Measurements from ENCODE around the gene ADAMTSL3.

Gene ADAMTSL3

GRCh38 chr15:83784975-83785374, 131.1 kb downstream of the ADAMTSL3 start:
- no peaks in the 10 kb centered on the region for H3K4me1 ChIP-seq (ENCODE audit: insufficient read depth, low read length, poor library complexity, severe bottlenecking)
- H4K20me1 ChIP-seq (ENCODE audit: insufficient read depth, low read length, poor library complexity, severe bottlenecking): no peaks in the 10 kb centered on the region
- no peaks in the 10 kb centered on the region for H3K9me2 ChIP-seq (replicated peaks; ENCODE audit: low read depth, low read length)
- no peaks in the 10 kb centered on the region for H3K27me3 ChIP-seq (ENCODE audit: insufficient read depth, low read length, poor library complexity, severe bottlenecking)
- H3K36me3 ChIP-seq (ENCODE audit: insufficient read depth, low read length): no peaks in the 10 kb centered on the region
- no peak overlapping the region for H3K4me3 ChIP-seq (ENCODE audit: low read length, poor library complexity, severe bottlenecking)
- no peaks in the 10 kb centered on the region for H3F3A ChIP-seq (ENCODE audit: low read depth)
- TF ChIP-seq CTCF (conservative IDR thresholded peaks at IDR 0.05; ENCODE audit: low read length) (no peak), EZH2phosphoT487 (IDR thresholded peaks at IDR 0.05; ENCODE audit: borderline replicate concordance) (no peak)
- no peak overlapping the region for H2AFZ ChIP-seq (ENCODE audit: low read length)
- H3K79me2 ChIP-seq (ENCODE audit: insufficient read depth, low read length): no peaks in the 10 kb centered on the region
- H3K4me2 ChIP-seq (ENCODE audit: low read depth, low read length, poor library complexity, severe bottlenecking): no peak overlapping the region
- no peaks in the 10 kb centered on the region for H3K9me3 ChIP-seq (ENCODE audit: insufficient read depth, low read depth, low read length)
- no peak overlapping the region for H3K9ac ChIP-seq (ENCODE audit: low read depth, low read length, poor library complexity, severe bottlenecking)

- H2AFZ ChIP-seq (ENCODE audit: low read length): no peak overlapping the region
- H3K4me1 ChIP-seq (ENCODE audit: insufficient read depth, low read length, poor library complexity, severe bottlenecking): no peaks in the 10 kb centered on the region
- no peak overlapping the region for H3K4me2 ChIP-seq (ENCODE audit: low read depth, low read length, poor library complexity, severe bottlenecking)
Measured at GRCh38 chr15:83786336-83786735, 132.4 kb downstream of the ADAMTSL3 start.

GRCh38 chr15:83793069-83793468, 139.1 kb downstream of the ADAMTSL3 start:
- Histone ChIP-seq H3K4me1 (ENCODE audit: insufficient read depth, low read length, poor library complexity, severe bottlenecking) (no peaks in the 10 kb centered on the region), H3K36me3 (ENCODE audit: insufficient read depth, low read length) (no peaks in the 10 kb centered on the region), H3K9ac (ENCODE audit: low read depth, low read length, poor library complexity, severe bottlenecking) (no peak overlapping the region), H3K4me3 (ENCODE audit: low read length, poor library complexity, severe bottlenecking) (no peak overlapping the region), H2AFZ (ENCODE audit: low read length) (no peak overlapping the region), H3K79me2 (ENCODE audit: insufficient read depth, low read length) (no peaks in the 10 kb centered on the region), H3K27me3 (ENCODE audit: insufficient read depth, low read length, poor library complexity, severe bottlenecking) (no peaks in the 10 kb centered on the region), H3K4me2 (ENCODE audit: low read depth, low read length, poor library complexity, severe bottlenecking) (no peak overlapping the region), H3K9me2 (replicated peaks; ENCODE audit: low read depth, low read length) (no peaks in the 10 kb centered on the region), H4K20me1 (ENCODE audit: insufficient read depth, low read length, poor library complexity, severe bottlenecking) (no peaks in the 10 kb centered on the region), H3K9me3 (ENCODE audit: insufficient read depth, low read depth, low read length) (no peaks in the 10 kb centered on the region), H3F3A (ENCODE audit: low read depth) (no peaks in the 10 kb centered on the region)
- TF ChIP-seq EZH2phosphoT487 (IDR thresholded peaks at IDR 0.05; ENCODE audit: borderline replicate concordance) (no peak), CTCF (conservative IDR thresholded peaks at IDR 0.05; ENCODE audit: low read length) (no peak)

More at GRCh38 chr15:83786336-83786735, 132.4 kb downstream of the ADAMTSL3 start:
- Histone ChIP-seq H3F3A (ENCODE audit: low read depth) (no peaks in the 10 kb centered on the region), H3K4me3 (ENCODE audit: low read length, poor library complexity, severe bottlenecking) (no peak overlapping the region), H3K79me2 (ENCODE audit: insufficient read depth, low read length) (no peaks in the 10 kb centered on the region), H3K9me2 (replicated peaks; ENCODE audit: low read depth, low read length) (no peaks in the 10 kb centered on the region), H3K9ac (ENCODE audit: low read depth, low read length, poor library complexity, severe bottlenecking) (no peak overlapping the region), H3K36me3 (ENCODE audit: insufficient read depth, low read length) (no peaks in the 10 kb centered on the region), H3K9me3 (ENCODE audit: insufficient read depth, low read depth, low read length) (no peaks in the 10 kb centered on the region), H3K27me3 (ENCODE audit: insufficient read depth, low read length, poor library complexity, severe bottlenecking) (no peaks in the 10 kb centered on the region), H4K20me1 (ENCODE audit: insufficient read depth, low read length, poor library complexity, severe bottlenecking) (no peaks in the 10 kb centered on the region)
- no peak for TF ChIP-seq EZH2phosphoT487 (IDR thresholded peaks at IDR 0.05; ENCODE audit: borderline replicate concordance)
- no peak for TF ChIP-seq CTCF (conservative IDR thresholded peaks at IDR 0.05; ENCODE audit: low read length)
